Caco-2 (cell line): ENCODE results near the gene LRFN4. TPM values are rescaled to one million over a fixed set of nuclear protein-coding genes. Genes with fewer than 3 reads are reported as not detected.

Experiments
- BruUV-seq: library from RNA; stranded (reverse); fragments of 400-500 nt; replicated peaks from 2 replicates; lab custom pipeline; 2021; lab: Mats Ljungman, UMichigan
- CTCF ChIA-PET: fragments of 300-600 bp; sonication (Branson Sonifier 250); formaldehyde crosslinking; loops from one replicate; lab custom pipeline; 2022; ENCODE audit warnings: antibody characterized with exemption; lab: Charles Lee
- POLR2A ChIA-PET: fragments of 300-600 bp; sonication (Branson Sonifier 250); formaldehyde crosslinking; loops from one replicate; lab custom pipeline; 2022; ENCODE audit warnings: antibody characterized with exemption; lab: Charles Lee
- DNase-seq, 2 experiments: peaks; one replicate each; pipeline versions ENCODE4 v3.0.0 to v3.0.0-alpha.2; 2020 to 2022
- H3K27me3 ChIP-seq: replicated peaks from 2 replicates; pipeline ENCODE4 v1.6.0; 2011; ENCODE audit warnings: low read length; ENCODE audit not compliant: control insufficient read depth, insufficient read depth
- H3K36me3 ChIP-seq: 2 replicates; pipeline ENCODE4 v1.5.1; 2011; ENCODE audit warnings: low read length; ENCODE audit not compliant: control insufficient read depth, insufficient read depth
- H3K4me1 ChIP-seq: fragments of 250-450 bp; sonication (Bioruptor Pico); 2 replicates; pipeline ENCODE4 v1.5.1; 2020; ENCODE audit warnings: mild to moderate bottlenecking
- H3K4me3 ChIP-seq: 2 replicates; pipeline ENCODE4 v1.5.1; 2011; ENCODE audit warnings: low read depth, mild to moderate bottlenecking, control low read depth, low read length
- H3K9me3 ChIP-seq: fragments of 250-450 bp; sonication (Bioruptor Pico); 2 replicates; pipeline ENCODE4 v1.5.1; 2020; ENCODE audit warnings: mild to moderate bottlenecking, moderate library complexity
- H3K27ac Mint-ChIP-seq: one replicate; pipeline ENCODE4 v1.8.0; 2022; ENCODE audit warnings: mixed read lengths; ENCODE audit not compliant: unreplicated experiment
- H3K27me3 Mint-ChIP-seq: one replicate; pipeline ENCODE4 v1.8.0; 2022; ENCODE audit warnings: mixed read lengths; ENCODE audit not compliant: insufficient read depth, unreplicated experiment
- H3K36me3 Mint-ChIP-seq: one replicate; pipeline ENCODE4 v1.8.0; 2022; ENCODE audit warnings: mild to moderate bottlenecking, mixed read lengths; ENCODE audit not compliant: insufficient read depth, unreplicated experiment
- H3K4me1 Mint-ChIP-seq: one replicate; pipeline ENCODE4 v1.8.0; 2022; ENCODE audit warnings: low read depth, mixed read lengths; ENCODE audit not compliant: unreplicated experiment
- H3K4me3 Mint-ChIP-seq: one replicate; pipeline ENCODE4 v1.8.0; 2022; ENCODE audit warnings: mild to moderate bottlenecking, moderate library complexity, mixed read lengths; ENCODE audit not compliant: unreplicated experiment
- H3K9me3 Mint-ChIP-seq: one replicate; pipeline ENCODE4 v1.8.0; 2022; ENCODE audit warnings: mixed read lengths; ENCODE audit not compliant: unreplicated experiment
- CTCF ChIP-seq, 2 experiments: fragments of 200-600 bp in 1 of 2; IDR thresholded peaks; 1 replicate in 1 of 2; 2 replicates in 1 of 2; pipeline versions ENCODE4 v1.5.1 to v1.8.0; 2011 to 2022; ENCODE audit warnings: antibody characterized with exemption in 1 of 2, control low read depth in 1 of 2, inconsistent platforms in 1 of 2, low read depth in 1 of 2, low read length in 1 of 2, mild to moderate bottlenecking in 1 of 2, moderate library complexity in 1 of 2; ENCODE audit not compliant: insufficient read depth in 1 of 2, severe bottlenecking in 1 of 2, unreplicated experiment in 1 of 2
- intact Hi-C: fragments of 100-400 bp; cut with micrococcal nuclease; formaldehyde crosslinking; loops from one replicate; pipeline ENCODE4 v1.10.0; 2022; ENCODE audit not compliant: unreplicated experiment
- total RNA-seq: library from RNA; stranded (reverse); gene quantifications from 2 replicates; pipeline ENCODE4 v1.2.3, GENCODE V29; 2022

The LRFN4 gene
- total RNA-seq, 1 experiment from 2014 or later, result 14.1 TPM

GRCh38 chr11:66846671-66847091 lies 10.2 kb upstream of the LRFN4 start:
- Mint-ChIP-seq H3K4me3 (no peak overlapping the region), H3K36me3 (peaks cover 55% of the 10 kb centered on the region), H3K27ac (no peak overlapping the region), H3K9me3 (no peaks in the 10 kb centered on the region), H3K4me1 (peaks cover 13% of the 10 kb centered on the region), H3K27me3 (no peaks in the 10 kb centered on the region)
- no peaks in the 10 kb centered on the region for H3K27me3 ChIP-seq
- ChIA-PET POLR2A (no interaction called here), CTCF (interaction anchor here (0.5 kb wide), 1 partner anchor 9 kb away, joined by 4 read pairs; no protein-coding TSS in a partner anchor)
- H3K4me3 ChIP-seq, result no peak overlapping the region
- BruUV-seq, result no TSS peak
- intact Hi-C loops, result no loop called here
- H3K36me3 ChIP-seq, result peaks cover 5% of the 10 kb centered on the region
- DNase-seq, result peak in 1 of 2 experiments; percentile 45
- no peaks in the 10 kb centered on the region for H3K9me3 ChIP-seq
- no peak for TF ChIP-seq CTCF (IDR thresholded peaks at IDR 0.05; ENCODE audit: insufficient read depth in 1 of 2, low read depth in 1 of 2, low read length in 1 of 2, severe bottlenecking in 1 of 2, unreplicated experiment in 1 of 2)
- H3K4me1 ChIP-seq, result peaks cover 6% of the 10 kb centered on the region

GRCh38 chr11:66847461-66848232 lies 9.2 kb upstream of the LRFN4 start:
- Mint-ChIP-seq H3K4me1 (peaks cover 7% of the 10 kb centered on the region), H3K27me3 (no peaks in the 10 kb centered on the region), H3K9me3 (no peaks in the 10 kb centered on the region), H3K36me3 (peaks cover 53% of the 10 kb centered on the region), H3K27ac (no peak overlapping the region), H3K4me3 (no peak overlapping the region)
- no peaks in the 10 kb centered on the region for H3K9me3 ChIP-seq
- CTCF ChIA-PET, result no interaction called here
- DNase-seq, result peak in 1 of 2 experiments; percentile 47
- H3K4me3 ChIP-seq, result no peak overlapping the region
- no peak for TF ChIP-seq CTCF (IDR thresholded peaks at IDR 0.05; ENCODE audit: insufficient read depth in 1 of 2, low read depth in 1 of 2, low read length in 1 of 2, severe bottlenecking in 1 of 2, unreplicated experiment in 1 of 2)
- BruUV-seq, result no TSS peak
- peaks cover 6% of the 10 kb centered on the region for H3K4me1 ChIP-seq
- intact Hi-C loops, result no loop called here
- H3K27me3 ChIP-seq, result no peaks in the 10 kb centered on the region
- peaks cover 5% of the 10 kb centered on the region for H3K36me3 ChIP-seq
- POLR2A ChIA-PET, result no interaction called here

- ChIA-PET CTCF (interaction anchor here (0.6 kb wide), 1 partner anchor 10 kb away, joined by 5 read pairs; no protein-coding TSS in a partner anchor), POLR2A (interaction anchor here (0.5 kb wide), 1 partner anchor 173 kb away, joined by 3 read pairs; no protein-coding TSS in a partner anchor)
- Histone ChIP-seq H3K4me1 (peaks cover 6% of the 10 kb centered on the region), H3K4me3 (no peak overlapping the region), H3K36me3 (peaks cover 5% of the 10 kb centered on the region), H3K9me3 (no peaks in the 10 kb centered on the region), H3K27me3 (no peaks in the 10 kb centered on the region)
- Mint-ChIP-seq H3K4me3 (no peak overlapping the region), H3K9me3 (no peaks in the 10 kb centered on the region), H3K4me1 (peaks cover 8% of the 10 kb centered on the region), H3K27me3 (no peaks in the 10 kb centered on the region), H3K36me3 (peaks cover 45% of the 10 kb centered on the region), H3K27ac (no peak overlapping the region)
- DNase-seq, result peak in 1 of 2 experiments; percentile 41
- BruUV-seq, result no TSS peak
- intact Hi-C loops, result no loop called here
- TF ChIP-seq CTCF (IDR thresholded peaks at IDR 0.05; ENCODE audit: insufficient read depth in 1 of 2, low read depth in 1 of 2, low read length in 1 of 2, severe bottlenecking in 1 of 2, unreplicated experiment in 1 of 2), result no peak
Observed at GRCh38 chr11:66848671-66849500, 8.0 kb upstream of the LRFN4 start.
